ENCODE results near the gene SYT17.

Gene SYT17

DNA sequence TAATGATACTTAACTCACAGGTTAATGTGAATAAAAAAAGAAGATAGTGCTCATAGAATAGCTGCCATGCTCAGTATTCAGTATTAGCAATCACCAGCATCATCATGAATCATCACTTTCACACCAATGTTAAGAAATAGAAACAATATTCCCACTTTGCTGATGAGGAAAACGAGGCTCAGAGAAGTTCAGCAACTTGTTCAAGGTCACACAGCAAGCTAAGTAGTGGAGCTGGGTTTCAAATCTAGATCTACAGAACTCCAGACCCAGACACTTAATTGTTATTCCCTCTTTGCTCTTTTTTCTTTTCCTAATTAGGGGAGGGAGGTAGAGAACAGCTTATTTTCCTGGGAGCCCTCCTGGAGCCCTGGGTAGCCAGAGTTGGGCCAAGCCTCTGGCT is 140.4 kb downstream of the SYT17 start:
- DNase-seq = no peak

DNA sequence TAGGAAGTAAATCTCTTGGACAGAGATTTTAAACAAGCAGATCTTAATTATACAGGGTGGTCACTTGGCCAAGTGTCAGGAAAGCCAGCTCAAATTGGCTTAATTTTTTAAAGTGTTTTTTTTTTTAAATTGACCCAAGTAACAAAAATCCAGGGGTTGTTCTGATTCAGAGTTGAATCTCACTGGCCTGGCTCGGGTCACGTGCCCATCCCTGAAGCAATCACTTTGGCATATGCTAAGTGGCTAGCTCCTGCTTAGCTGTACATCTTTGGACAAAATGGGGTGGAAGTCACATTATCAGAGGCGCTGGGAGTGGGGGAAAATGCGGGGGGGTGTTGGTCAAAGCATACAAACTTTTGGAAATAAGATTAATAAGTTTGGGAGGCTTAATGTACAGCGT is 141.1 kb downstream of the SYT17 start:
- DNase-seq = no peak

DNA sequence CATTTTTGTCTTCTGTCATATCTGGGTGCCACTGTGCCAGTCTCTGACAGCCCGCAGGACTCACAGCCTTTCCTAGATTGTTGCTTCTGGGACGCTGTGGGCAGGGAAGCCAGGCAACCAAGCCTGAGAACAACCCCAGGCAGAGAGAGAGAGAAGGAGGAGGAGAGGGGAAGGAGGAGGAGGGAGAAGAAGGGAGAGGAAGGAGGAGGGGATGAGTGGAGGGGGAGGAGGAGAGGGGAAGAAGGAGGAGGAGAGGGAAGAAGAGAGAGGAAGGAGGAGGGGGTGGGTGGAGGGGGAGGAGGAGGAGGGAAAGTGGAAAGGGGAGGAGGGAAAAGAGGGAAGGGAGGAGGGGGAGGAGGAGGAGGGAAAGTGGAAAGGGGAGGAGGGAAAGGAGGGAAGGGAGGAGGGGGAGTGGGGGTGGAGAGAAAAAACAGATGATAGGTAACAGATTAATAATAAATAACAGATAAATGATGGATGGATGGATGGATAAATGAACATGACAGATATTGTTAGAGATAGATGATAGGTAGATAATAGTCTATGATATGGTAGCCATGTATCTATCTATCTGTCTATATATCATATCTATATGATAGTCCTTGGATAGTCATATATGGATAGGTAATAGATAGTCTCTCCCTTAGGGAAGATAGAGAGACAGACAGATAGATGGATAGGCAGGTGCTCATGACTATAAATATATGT is 146.8 kb downstream of the SYT17 start:
- no peak for DNase-seq

DNA sequence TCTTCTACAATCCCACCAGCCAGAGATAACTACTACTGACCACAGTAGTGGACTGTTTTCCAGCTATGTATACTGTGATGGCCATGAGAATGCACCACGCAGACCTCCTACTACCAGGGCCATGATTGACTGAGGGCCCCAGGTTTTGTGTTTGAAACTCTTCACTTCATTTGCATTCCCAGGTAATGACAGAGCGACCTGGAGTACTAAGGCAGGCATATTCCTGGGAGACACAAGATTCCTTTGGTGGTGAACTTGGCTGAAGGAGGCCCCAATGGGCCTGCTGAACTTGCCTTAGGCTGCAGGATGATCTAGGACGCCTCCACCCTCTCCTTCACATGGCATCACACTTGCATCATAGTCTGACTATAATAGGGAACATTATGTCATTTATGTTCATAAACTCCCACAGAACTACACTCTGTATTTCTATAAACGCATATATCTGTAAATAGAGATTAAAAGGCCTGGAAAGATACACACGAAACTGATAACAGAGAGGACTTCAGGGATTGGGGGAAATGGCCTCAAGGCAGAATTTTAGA is 147.9 kb downstream of the SYT17 start:
- DNase-seq = no peak

DNA sequence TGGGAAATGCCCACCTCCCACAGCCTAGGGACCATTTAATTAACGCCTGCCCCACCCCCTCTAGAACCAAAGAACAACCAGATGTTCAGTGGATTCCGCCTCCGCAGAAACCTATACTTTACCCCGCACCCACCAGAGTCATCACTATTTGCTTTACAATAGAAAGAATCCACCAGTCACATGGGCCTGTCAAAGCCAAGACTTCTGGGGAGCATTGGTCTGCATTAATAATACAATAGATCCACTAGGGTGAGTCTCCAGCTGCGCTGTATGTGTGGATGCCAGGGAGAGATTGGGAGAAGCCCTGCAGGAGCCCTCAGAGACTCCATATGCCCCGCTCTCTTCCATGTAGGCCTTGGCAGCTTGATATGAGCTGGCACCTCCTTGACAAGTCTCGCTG is 148.8 kb downstream of the SYT17 start:
- no peak for DNase-seq
